H1 (cell line): ENCODE results near the gene TAMALIN. TPM values are rescaled to one million over a fixed set of nuclear protein-coding genes. Genes with fewer than 3 reads are reported as not detected.

ENCODE experiments used
- CTCF ChIA-PET: fragments of 300-600 bp; sonication (Branson Sonifier 250); formaldehyde crosslinking; loops from one replicate; lab custom pipeline; 2021; ENCODE audit not compliant: partially characterized antibody; lab: Charles Lee
- POLR2A ChIA-PET: fragments of 300-600 bp; sonication (Branson Sonifier 250); formaldehyde crosslinking; loops from one replicate; lab custom pipeline; 2021; ENCODE audit warnings: inconsistent platforms; ENCODE audit not compliant: partially characterized antibody; lab: Charles Lee
- DNase-seq, 2 experiments: peaks; one replicate each; pipeline versions ENCODE4 v3.0.0 to v3.0.0-alpha.2; 2010 to 2022; ENCODE audit warnings: low spot score in 2 of 2, low read depth in 1 of 2, mixed read lengths in 1 of 2
- FAIRE-seq: peaks from 2 replicates; lab custom pipeline; 2011; peaks lifted over from hg19 to GRCh38; lab: Jason Lieb, UNC
- H2AFZ ChIP-seq: 2 replicates; pipeline ENCODE4 v1.8.1; 2012; ENCODE audit warnings: low read length, inconsistent platforms
- H2AK5ac ChIP-seq: 2 replicates; pipeline ENCODE4 v1.6.1; 2013; ENCODE audit warnings: low read depth, low read length
- H2BK120ac ChIP-seq: replicated peaks from 2 replicates; pipeline ENCODE3; 2013; ENCODE audit warnings: low read depth, low read length, inconsistent platforms
- H2BK12ac ChIP-seq: 2 replicates; pipeline ENCODE4 v1.6.1; 2013; ENCODE audit warnings: low read depth, low read length
- H2BK15ac ChIP-seq: 2 replicates; pipeline ENCODE4 v1.6.1; 2013; ENCODE audit warnings: low read length
- H2BK20ac ChIP-seq: 2 replicates; pipeline ENCODE4 v1.6.1; 2013; ENCODE audit warnings: low read length
- H2BK5ac ChIP-seq: 2 replicates; pipeline ENCODE4 v1.6.1; 2013; ENCODE audit warnings: low read depth, low read length
- H3K14ac ChIP-seq: 2 replicates; pipeline ENCODE4 v1.6.1; 2013; ENCODE audit warnings: inconsistent platforms; ENCODE audit not compliant: insufficient read length
- H3K18ac ChIP-seq: 2 replicates; pipeline ENCODE4 v1.6.1; 2013; ENCODE audit warnings: low read length; ENCODE audit errors: extremely low read depth
- H3K23ac ChIP-seq: 2 replicates; pipeline ENCODE4 v1.6.1; 2013; ENCODE audit warnings: inconsistent platforms; ENCODE audit not compliant: insufficient read length
- H3K23me2 ChIP-seq: 2 replicates; pipeline ENCODE4 v1.6.1; 2013; ENCODE audit warnings: low read depth, low read length
- H3K27ac ChIP-seq: 2 replicates; pipeline ENCODE4 v1.6.1; 2011; ENCODE audit warnings: low read depth, low read length, inconsistent platforms
- H3K27me3 ChIP-seq, 4 experiments: replicated peaks in 1 of 4; 1 replicate in 1 of 4; 2 replicates in 3 of 4; pipeline versions ENCODE4 v1.6.1 to v1.8.1; 2011 to 2013; ENCODE audit warnings: low read length in 3 of 4, mild to moderate bottlenecking in 3 of 4, inconsistent platforms in 2 of 4, mixed read lengths in 2 of 4, moderate library complexity in 1 of 4; ENCODE audit not compliant: control insufficient read depth in 3 of 4, insufficient read depth in 3 of 4; ENCODE audit errors: extremely low read depth in 1 of 4
- H3K36me3 ChIP-seq, 4 experiments: 2 replicates each; pipeline versions ENCODE4 v1.6.1 to v1.8.1; 2011 to 2013; ENCODE audit warnings: mild to moderate bottlenecking in 4 of 4, low read length in 3 of 4, moderate library complexity in 2 of 4, control low read depth in 1 of 4, inconsistent platforms in 1 of 4; ENCODE audit not compliant: insufficient read depth in 4 of 4, control insufficient read depth in 2 of 4
- H3K4ac ChIP-seq: replicated peaks from 2 replicates; pipeline ENCODE3; 2013; ENCODE audit warnings: low read length, low read depth, mixed read lengths, inconsistent platforms; ENCODE audit not compliant: insufficient read length
- H3K4me1 ChIP-seq, 4 experiments: replicated peaks in 1 of 4; 1 replicate in 1 of 4; 2 replicates in 3 of 4; pipeline versions ENCODE4 v1.6.1 to v1.8.1; 2011 to 2013; ENCODE audit warnings: low read length in 3 of 4, inconsistent platforms in 2 of 4, mixed read lengths in 1 of 4; ENCODE audit not compliant: insufficient read depth in 4 of 4, control insufficient read depth in 3 of 4
- H3K4me2 ChIP-seq, 2 experiments: 2 replicates each; pipeline versions ENCODE4 v1.6.1 to v1.8.1; 2011 to 2013; ENCODE audit warnings: low read depth in 2 of 2, low read length in 2 of 2, control low read depth in 1 of 2, inconsistent platforms in 1 of 2, mild to moderate bottlenecking in 1 of 2; ENCODE audit not compliant: insufficient read depth in 1 of 2
- H3K4me3 ChIP-seq, 4 experiments: fragments of 200-600, 300-600 bp in 1 of 4; sonication (generic), shearing (Covaris generic), sonication (Bioruptor Twin) in 1 of 4; 2 replicates each; pipeline versions ENCODE4 v1.5.1 to v1.8.1; 2011 to 2016; ENCODE audit warnings: low read length in 4 of 4, low read depth in 3 of 4, control low read depth in 2 of 4, inconsistent platforms in 2 of 4, mild to moderate bottlenecking in 2 of 4, mixed read lengths in 1 of 4, moderate library complexity in 1 of 4; ENCODE audit not compliant: insufficient read depth in 2 of 4; ENCODE audit errors: extremely low read depth in 1 of 4
- H3K56ac ChIP-seq: replicated peaks from 2 replicates; pipeline ENCODE3; 2013; ENCODE audit warnings: low read depth, mild to moderate bottlenecking, mixed read lengths, low read length, inconsistent platforms; ENCODE audit not compliant: insufficient read length
- H3K79me1 ChIP-seq: 2 replicates; pipeline ENCODE4 v1.6.1; 2013; ENCODE audit warnings: low read depth, low read length, control low read depth
- H3K79me2 ChIP-seq, 2 experiments: 2 replicates each; pipeline versions ENCODE4 v1.6.1 to v1.8.1; 2012 to 2013; ENCODE audit warnings: low read length in 2 of 2, mild to moderate bottlenecking in 2 of 2, inconsistent platforms in 1 of 2; ENCODE audit not compliant: insufficient read depth in 2 of 2, control insufficient read depth in 1 of 2
- H3K9ac ChIP-seq, 4 experiments: replicated peaks in 1 of 4; 1 replicate in 1 of 4; 2 replicates in 3 of 4; pipeline versions ENCODE4 v1.6.1 to v1.8.1; 2011 to 2013; ENCODE audit warnings: low read depth in 3 of 4, low read length in 3 of 4, control low read depth in 2 of 4, mild to moderate bottlenecking in 2 of 4, moderate library complexity in 2 of 4, inconsistent platforms in 1 of 4; ENCODE audit errors: extremely low read depth in 1 of 4
- H3K9me3 ChIP-seq, 2 experiments: 2 replicates each; pipeline versions ENCODE4 v1.6.1 to v1.8.1; 2012 to 2013; ENCODE audit warnings: mild to moderate bottlenecking in 2 of 2, moderate library complexity in 2 of 2, control low read depth in 1 of 2, inconsistent platforms in 1 of 2, low read depth in 1 of 2, low read length in 1 of 2, mixed read lengths in 1 of 2; ENCODE audit not compliant: insufficient read depth in 2 of 2
- H4K20me1 ChIP-seq, 2 experiments: replicated peaks in 1 of 2; 2 replicates each; pipeline versions ENCODE3 to v1.8.1; 2011 to 2013; ENCODE audit warnings: inconsistent platforms in 2 of 2, low read length in 2 of 2, mild to moderate bottlenecking in 1 of 2; ENCODE audit not compliant: insufficient read depth in 2 of 2, control insufficient read depth in 1 of 2
- H4K5ac ChIP-seq: 2 replicates; pipeline ENCODE4 v1.6.1; 2013; ENCODE audit warnings: low read length, low read depth, mixed read lengths, inconsistent platforms; ENCODE audit not compliant: insufficient read length
- H4K8ac ChIP-seq: 2 replicates; pipeline ENCODE4 v1.8.0; 2013; ENCODE audit warnings: mild to moderate bottlenecking, moderate library complexity, low read length, inconsistent platforms; ENCODE audit not compliant: insufficient read depth; ENCODE audit errors: extremely low read depth
- H4K91ac ChIP-seq: replicated peaks from 2 replicates; pipeline ENCODE3; 2013; ENCODE audit warnings: low read length, mixed read lengths, inconsistent platforms; ENCODE audit not compliant: insufficient read length
- BACH1 ChIP-seq: IDR thresholded peaks from 2 replicates; pipeline ENCODE4 v1.6.1; 2012; ENCODE audit warnings: low read length, improper control_type of control experiment
- CBX8 ChIP-seq: fragments of 300-800, 300-1000 bp; sonication (generic); IDR thresholded peaks from 2 replicates; pipeline ENCODE4 v1.7.1; 2016; ENCODE audit warnings: low read depth, low read length, borderline replicate concordance
- CTBP2 ChIP-seq: IDR thresholded peaks from 2 replicates; pipeline ENCODE4 v1.7.0; 2011; ENCODE audit warnings: borderline replicate concordance, mild to moderate bottlenecking, moderate library complexity, mixed read lengths, low read length; ENCODE audit not compliant: insufficient read depth, insufficient read length
- KDM4A ChIP-seq: IDR thresholded peaks from one replicate; pipeline ENCODE4 v1.7.1; 2012; ENCODE audit warnings: low read depth, mild to moderate bottlenecking, moderate library complexity, low read length, inconsistent platforms; ENCODE audit not compliant: severe bottlenecking
- SIN3A ChIP-seq, 2 experiments: IDR thresholded peaks in 1 of 2; conservative IDR thresholded peaks in 1 of 2; 2 replicates each; pipeline ENCODE4 v1.6.1; 2011 to 2012; ENCODE audit warnings: low read length in 2 of 2, improper control_type of control experiment in 1 of 2, low read depth in 1 of 2, mild to moderate bottlenecking in 1 of 2
- TBP ChIP-seq: IDR thresholded peaks from 2 replicates; pipeline ENCODE4 v1.6.1; 2011; ENCODE audit warnings: low read depth, low read length, improper control_type of control experiment
- USF2 ChIP-seq: IDR thresholded peaks from 2 replicates; pipeline ENCODE4 v1.6.1; 2011; ENCODE audit warnings: low read length, improper control_type of control experiment
- WGBS, 2 experiments: shearing (Covaris generic) in 1 of 2; methylation state at CpG; one replicate each; pipeline versions ENCODE4 v1.1.6 to v1.1.7; 2013 to 2015; ENCODE audit warnings: low lambda C conversion rate in 2 of 2, mixed read lengths in 2 of 2, inconsistent platforms in 1 of 2, low coverage in 1 of 2, missing lambda C conversion rate in 1 of 2; ENCODE audit not compliant: insufficient replicate concordance in 2 of 2, insufficient coverage in 1 of 2, insufficient read length in 1 of 2; ENCODE audit errors: extremely low coverage in 1 of 2, missing lambda C conversion rate in 1 of 2; 5-methylcytosine and 5-hydroxymethylcytosine counted together
- polyA plus RNA-seq, 7 experiments: library from polyadenylated mRNA; depleted of rRNA in 3 of 7; stranded (reverse) in 5 of 7; unstranded in 2 of 7; fragments of >200 nt in 5 of 7; fragments of 200-250 nt in 2 of 7; gene quantifications; 1 replicate in 5 of 7; 2 replicates in 1 of 7; 4 replicates in 1 of 7; pipeline versions ENCODE4 v1.2.1 to v1.2.3, GENCODE V29; 2011 to 2013; ENCODE audit warnings: missing spikeins in 2 of 7, mixed read lengths in 2 of 7
- total RNA-seq: library from RNA; stranded (reverse); fragmentation: NEBNext Ultra II Directional; extraction: Animal tissue kit (Norgen Biotek cat#: 25700); gene quantifications from 2 replicates; pipeline ENCODE4 v1.2.1, GENCODE V29; 2021
- TF ChIP-seq, protein P1 (sequence below): IDR thresholded peaks from 2 replicates; pipeline ENCODE4 v1.6.1; 2012; ENCODE audit warnings: low read length, inconsistent platforms

The TAMALIN gene
- total and polyA plus RNA-seq, 2 of the 8 experiments (the other 6 are each of a cell fraction or from before 2014, with no cell fraction given) = 2.6 to 4.9 TPM

DNA sequence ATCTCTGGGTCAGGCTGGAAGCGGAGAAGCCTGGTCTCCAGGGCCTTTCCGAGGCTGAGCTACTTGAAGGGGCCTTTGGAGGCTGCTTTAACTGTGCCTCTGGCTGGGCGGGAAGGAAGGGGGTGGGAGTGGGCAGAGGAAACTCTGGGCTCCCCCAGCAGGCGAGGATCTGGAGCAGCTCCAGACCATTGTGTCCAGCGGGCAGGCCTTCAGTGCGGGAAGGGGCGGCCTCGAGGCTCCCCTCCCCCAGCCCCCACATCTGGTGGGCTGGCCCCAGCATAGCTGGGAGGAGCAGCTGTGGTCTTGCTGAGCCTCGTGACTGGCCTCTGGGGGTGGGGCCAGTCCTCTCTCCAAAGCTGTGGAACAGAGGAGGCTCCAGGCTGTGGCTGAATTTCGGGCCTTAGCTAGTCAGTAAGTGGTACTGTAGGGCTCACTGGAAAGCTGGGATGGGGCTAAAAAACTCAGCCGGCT, 3.4 kb downstream of the TAMALIN start:
- no peaks in the 10 kb centered on the region for H3K79me1 ChIP-seq
- no peak overlapping the region for H4K91ac ChIP-seq
- H2BK120ac ChIP-seq = no peak overlapping the region
- H2BK5ac ChIP-seq = no peak overlapping the region; the same call in 1 of the 2 replicates
- peak overlapping the region in 1 of 4 experiments; percentile 32; a peak in 1 of 8 replicates for H3K4me3 ChIP-seq
- H3K9me3 ChIP-seq = no peaks in the 10 kb centered on the region
- no peak overlapping the region for H3K56ac ChIP-seq
- peak overlapping the region; percentile 27 to 47 for H3K4me2 ChIP-seq
- H4K5ac ChIP-seq = peak overlapping the region; percentile 22
- H3K23ac ChIP-seq = no peak overlapping the region
- H2AFZ ChIP-seq = 0 out of 2 replicates have a peak overlapping the region, but pooled peaks have one; percentile 9
- ChIA-PET CTCF (interaction anchor here (0.8 to 38.2 kb wide), 16 partner anchors 11 to 211 kb away, joined by 3 to 1249 read pairs (median 4); partner anchors contain the start of genes ATG101, NR4A1 and SMIM41), POLR2A (interaction anchor here (0.8 to 2.2 kb wide), 8 partner anchors 9 to 116 kb away, joined by 3 to 24 read pairs (median 5); partner anchors contain the start of gene NR4A1)
- H3K9ac ChIP-seq = no peak overlapping the region; a peak in 1 of 7 replicates
- no peak overlapping the region for H2AK5ac ChIP-seq
- peak overlapping the region; percentile 83 for H3K18ac ChIP-seq
- H3K36me3 ChIP-seq = no peaks in the 10 kb centered on the region; a peak in 1 of 8 replicates
- no peaks in the 10 kb centered on the region for H3K79me2 ChIP-seq
- H4K8ac ChIP-seq = no peak overlapping the region
- peak overlapping the region; percentile 77; the same call in 1 of the 2 replicates for H2BK12ac ChIP-seq
- peaks cover 18 to 64% (median 56%) of the 10 kb centered on the region in 4 experiments for H3K27me3 ChIP-seq
- peak; percentile 32 for FAIRE-seq
- H3K4ac ChIP-seq = peak overlapping the region; percentile 1
- H4K20me1 ChIP-seq = peaks cover 0 to 3% of the 10 kb centered on the region in 2 experiments
- no peak overlapping the region for H2BK15ac ChIP-seq
- no peak overlapping the region; the same call in 1 of the 2 replicates for H3K27ac ChIP-seq
- WGBS, 2 experiments = 35% methylated on average over 4 of the region's 11 CpGs; no CpG with 5 or more reads in 1 of the 2 experiments
- peaks cover 5 to 45% (median 24%) of the 10 kb centered on the region in 4 experiments for H3K4me1 ChIP-seq
- H3K14ac ChIP-seq = peak overlapping the region; percentile 94
- 0 out of 2 replicates have a peak overlapping the region, but pooled peaks have one; percentile 23 for H2BK20ac ChIP-seq
- peak; percentile 67 to 79 for DNase-seq
- H3K23me2 ChIP-seq = peaks cover 10% of the 10 kb centered on the region; the same call in 1 of the 2 replicates
- TF ChIP-seq SIN3A (conservative IDR thresholded peaks at IDR 0.05 in 1 of 2, IDR thresholded peaks at IDR 0.05 in 1 of 2; ENCODE audit: low read depth in 1 of 2, low read length in 2 of 2) = 0 out of 4 replicates have a peak, but pooled peaks of 1 of the 2 experiments have one; percentile 55
- no peak for TF ChIP-seq KDM4A
- TF ChIP-seq, protein P1, sequence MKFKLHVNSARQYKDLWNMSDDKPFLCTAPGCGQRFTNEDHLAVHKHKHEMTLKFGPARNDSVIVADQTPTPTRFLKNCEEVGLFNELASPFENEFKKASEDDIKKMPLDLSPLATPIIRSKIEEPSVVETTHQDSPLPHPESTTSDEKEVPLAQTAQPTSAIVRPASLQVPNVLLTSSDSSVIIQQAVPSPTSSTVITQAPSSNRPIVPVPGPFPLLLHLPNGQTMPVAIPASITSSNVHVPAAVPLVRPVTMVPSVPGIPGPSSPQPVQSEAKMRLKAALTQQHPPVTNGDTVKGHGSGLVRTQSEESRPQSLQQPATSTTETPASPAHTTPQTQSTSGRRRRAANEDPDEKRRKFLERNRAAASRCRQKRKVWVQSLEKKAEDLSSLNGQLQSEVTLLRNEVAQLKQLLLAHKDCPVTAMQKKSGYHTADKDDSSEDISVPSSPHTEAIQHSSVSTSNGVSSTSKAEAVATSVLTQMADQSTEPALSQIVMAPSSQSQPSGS = no peak
- TF ChIP-seq TBP = no peak; the same call in 1 of the 2 replicates
- TF ChIP-seq USF2 = peak; percentile 45; the same call in 1 of the 2 replicates
- TF ChIP-seq CTBP2 = peak; percentile 67
- TF ChIP-seq BACH1 = 0 out of 2 replicates have a peak, but pooled peaks have one; percentile 14
- no peak for TF ChIP-seq CBX8
